ENCODE measurements around the gene MEDAG.

Gene MEDAG

DNA sequence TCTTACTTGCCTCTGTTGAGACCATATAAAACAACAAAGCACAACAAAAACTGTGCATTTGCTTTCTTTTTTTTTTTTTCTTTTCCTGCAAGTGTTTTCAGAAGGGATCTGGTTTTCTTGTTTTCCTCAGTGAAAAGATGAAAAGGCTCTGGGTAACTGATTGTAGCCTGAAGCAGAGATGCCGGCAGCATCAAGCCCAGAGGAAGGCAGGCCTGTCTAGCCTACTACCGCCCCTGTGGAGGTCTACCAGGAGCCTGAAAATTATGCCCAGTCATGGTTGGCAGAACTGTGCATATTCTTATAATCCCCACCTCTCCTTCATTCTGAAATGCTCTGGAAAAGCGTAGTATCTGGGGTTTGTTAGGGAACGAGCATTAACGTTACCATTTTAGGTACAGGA is 32.6 kb upstream of the MEDAG start:
- DNase-seq, result no peak

DNA sequence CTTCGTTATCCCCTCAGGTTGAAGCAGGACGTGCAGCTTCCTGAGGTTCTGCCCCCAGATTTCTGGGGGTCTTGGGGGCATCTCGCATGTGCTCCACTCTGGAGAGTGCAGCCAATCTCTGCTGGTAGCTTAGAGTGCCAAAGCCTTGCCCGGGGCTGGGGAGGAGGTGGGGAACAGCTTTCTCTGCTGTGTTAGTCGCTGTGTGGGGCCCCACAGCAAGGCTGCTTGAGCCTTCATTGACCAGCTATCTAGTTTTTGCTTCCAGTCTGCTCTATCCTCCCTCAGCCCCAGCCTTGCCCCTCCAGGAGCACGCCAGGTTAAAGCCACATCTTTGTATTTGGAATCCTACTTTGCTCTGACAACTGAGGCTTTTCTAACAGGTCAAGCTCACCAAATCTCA is 32.0 kb upstream of the MEDAG start:
- no peak for DNase-seq

GRCh38 chr13:30874561-30874960 is 31.5 kb upstream of the MEDAG start:
- DNase-seq, result no peak

- DNase-seq, result peak; percentile 77
These were observed 28.7 kb upstream of the MEDAG start for GRCh38 chr13:30877335-30877734.

GRCh38 chr13:30880151-30880855 is 25.8 kb upstream of the MEDAG start:
- DNase-seq, result peak; percentile 50

DNA sequence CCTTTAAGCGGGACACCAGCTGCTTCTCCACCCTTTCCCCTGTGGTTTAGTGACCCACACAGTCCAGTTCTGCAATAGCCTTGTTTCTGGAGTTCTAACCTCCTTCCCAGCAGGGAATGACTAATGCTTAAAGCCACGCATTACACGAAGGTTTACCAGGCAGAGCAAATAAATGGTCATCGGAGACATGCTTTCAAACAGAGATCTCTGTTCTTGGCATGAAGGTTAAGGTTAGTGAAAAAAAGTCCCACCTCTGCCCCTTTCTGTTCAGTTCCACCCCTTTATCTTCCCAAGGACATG is 25.3 kb upstream of the MEDAG start:
- peak; percentile 75 for DNase-seq

DNA sequence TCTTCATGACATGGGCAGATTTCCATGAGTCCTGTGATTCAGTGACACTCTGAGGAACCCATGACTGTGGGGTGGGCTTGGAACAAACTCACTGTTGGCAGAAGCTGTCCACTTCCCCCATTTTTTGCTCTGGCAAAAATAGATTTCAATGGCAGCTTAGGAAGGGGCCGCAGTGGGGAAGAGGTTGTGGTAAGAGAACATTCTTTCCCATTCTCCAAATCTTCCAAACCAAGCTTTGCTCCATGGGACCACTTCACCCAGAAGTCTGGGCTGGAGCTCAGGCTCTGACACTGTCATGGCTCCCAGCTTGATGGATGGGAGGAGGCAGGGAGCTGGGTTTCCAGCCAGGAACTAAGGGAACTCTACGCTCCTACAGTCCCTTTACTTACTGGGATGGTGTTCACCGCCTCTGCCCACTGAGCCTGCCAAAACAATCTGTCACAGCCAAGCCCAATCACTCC is 24.9 kb upstream of the MEDAG start:
- DNase-seq, result no peak

DNA sequence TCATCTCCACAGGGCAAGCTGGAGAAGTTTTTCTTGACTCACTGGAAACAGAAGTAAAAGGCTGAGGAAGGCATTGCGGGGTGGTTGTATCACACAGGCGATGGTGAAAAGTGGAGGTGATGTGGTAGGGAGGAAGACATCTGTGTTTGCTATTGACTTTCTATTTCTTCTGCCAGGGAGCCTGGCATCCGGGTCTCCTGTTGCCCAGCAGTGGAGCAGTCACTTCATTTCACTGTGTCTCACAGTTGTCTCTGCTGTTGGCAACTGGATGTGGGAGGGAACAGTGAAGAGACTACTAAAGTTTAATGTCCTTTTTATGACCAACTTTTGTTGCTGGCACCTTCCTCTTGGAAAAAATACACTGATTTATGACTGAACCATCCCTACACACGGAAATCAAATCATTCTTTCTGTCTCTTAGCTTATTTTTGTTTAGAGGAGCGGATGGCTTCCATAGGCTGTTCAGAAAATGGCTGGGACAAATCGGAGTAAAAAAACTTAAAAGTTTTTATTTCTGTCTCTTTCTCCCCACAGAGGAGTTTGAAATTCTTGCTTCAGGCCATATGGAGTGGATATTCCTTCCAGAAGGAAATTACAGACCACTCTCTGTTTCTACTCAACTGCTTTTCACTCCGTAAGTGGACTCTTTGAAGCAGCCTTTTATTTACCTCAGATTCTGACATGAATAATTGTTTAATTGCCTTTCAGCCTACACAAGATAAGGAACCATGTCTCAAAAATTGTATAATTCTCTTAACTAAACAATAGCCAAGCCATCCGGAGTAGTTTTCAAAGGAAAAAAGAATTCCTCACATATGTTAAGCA is 23.8 kb upstream of the MEDAG start:
- DNase-seq, result no peak

DNA sequence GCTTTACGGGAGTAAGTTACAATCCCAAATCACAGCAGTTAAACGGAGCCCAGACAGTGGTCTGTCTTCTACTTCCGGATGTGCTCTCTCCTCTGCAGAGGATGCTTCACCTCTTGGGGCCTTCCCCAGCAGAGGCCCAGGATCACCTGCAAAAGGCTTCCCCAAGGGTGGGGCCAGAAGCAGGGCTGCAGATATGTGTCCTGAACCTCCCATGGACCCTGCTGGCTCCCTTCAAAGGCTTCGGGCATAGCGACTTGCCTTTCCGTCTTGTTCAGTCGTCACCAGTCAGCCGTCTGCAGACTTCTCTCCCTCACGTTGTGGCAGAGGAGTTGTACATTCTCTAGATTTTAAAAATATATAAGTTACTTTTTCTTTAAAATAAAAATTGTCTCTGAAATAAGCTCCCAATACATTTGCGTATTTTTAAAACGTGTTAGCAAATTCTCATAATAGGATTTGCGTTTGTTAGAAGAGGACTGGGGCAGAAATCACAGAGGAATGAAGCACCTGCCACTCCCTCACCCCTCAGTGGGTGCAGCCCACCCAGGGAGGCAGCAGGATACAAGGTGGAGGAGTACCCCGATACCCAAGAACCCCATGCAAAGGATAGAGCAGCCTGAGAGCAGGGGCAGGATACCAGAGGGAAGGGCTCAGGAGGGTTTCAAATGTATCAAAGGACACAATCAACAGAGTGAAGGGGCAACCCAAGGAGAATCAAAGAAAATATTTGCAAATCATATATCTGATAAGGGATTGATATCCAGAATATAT is 22.9 kb upstream of the MEDAG start:
- no peak for DNase-seq

- DNase-seq, result no peak
These were observed 21.5 kb upstream of the MEDAG start for GRCh38 chr13:30884543-30884942.

- DNase-seq, result no peak
These were observed 16.8 kb upstream of the MEDAG start for GRCh38 chr13:30889196-30889690.

GRCh38 chr13:30892966-30893365 is 13.1 kb upstream of the MEDAG start:
- peak; percentile 54 for DNase-seq

- DNase-seq, result peak; percentile 93
These were observed 10.3 kb upstream of the MEDAG start for GRCh38 chr13:30895773-30896172.

DNA sequence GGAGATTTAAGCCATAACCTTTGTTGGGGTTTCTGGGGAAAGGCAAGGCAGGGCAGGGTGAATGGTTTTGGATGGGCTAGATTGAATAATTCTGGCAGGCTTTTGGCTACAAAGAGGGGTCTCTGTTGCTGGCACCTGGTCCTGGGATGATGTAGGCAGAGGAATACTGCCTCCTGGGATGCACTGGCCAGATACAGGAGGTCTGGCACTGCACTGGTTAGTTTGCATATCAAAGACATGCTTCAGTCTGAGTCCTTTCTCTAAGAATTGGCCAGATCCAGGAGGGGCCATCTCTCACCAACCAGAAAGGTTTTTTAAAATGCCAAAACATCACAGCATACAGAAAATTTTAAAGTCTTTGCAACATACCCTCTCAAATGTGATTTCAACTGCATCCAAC is 8.0 kb upstream of the MEDAG start:
- no peak for DNase-seq

GRCh38 chr13:30898678-30899241 is 7.3 kb upstream of the MEDAG start:
- peak; percentile 91 for DNase-seq

GRCh38 chr13:30900436-30900835 is 5.6 kb upstream of the MEDAG start:
- no peak for DNase-seq

DNA sequence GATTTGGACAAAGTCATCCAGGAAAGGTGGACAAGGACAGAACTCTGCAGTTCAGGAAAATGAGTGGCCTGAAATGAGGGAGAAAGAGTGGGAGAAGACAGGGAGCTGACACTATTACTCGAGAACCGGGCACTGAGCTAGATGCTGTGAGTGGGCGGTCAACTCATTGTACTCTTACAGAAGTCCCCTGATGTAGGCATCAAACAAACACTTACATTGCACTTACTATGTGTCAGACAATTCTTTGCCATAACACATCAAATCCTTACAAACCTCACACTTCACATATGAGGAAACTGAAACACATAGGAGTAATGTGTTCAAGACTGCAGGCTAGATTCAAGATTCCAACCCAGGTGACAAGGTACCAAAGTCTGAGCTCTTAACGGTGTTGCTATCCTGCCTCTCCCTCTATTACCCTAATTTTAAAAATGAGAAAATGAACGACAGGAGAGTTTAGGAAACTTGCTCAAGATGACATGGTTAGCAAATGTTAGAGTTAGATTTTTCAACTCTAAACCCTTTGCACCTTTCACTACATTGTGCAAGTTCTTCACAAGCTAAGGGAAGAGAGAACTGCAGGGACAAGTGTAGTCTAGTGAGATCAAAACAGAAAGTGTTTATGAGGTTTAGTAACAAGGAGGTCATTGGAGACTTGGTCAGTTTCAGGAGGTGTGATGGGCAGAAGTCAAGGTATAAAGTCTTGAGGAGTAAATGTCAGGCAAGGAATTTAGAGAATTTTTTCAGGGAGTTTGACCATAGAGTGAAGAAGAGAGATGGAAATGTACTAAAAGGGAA is 4.9 kb upstream of the MEDAG start:
- DNase-seq, result no peak

DNA sequence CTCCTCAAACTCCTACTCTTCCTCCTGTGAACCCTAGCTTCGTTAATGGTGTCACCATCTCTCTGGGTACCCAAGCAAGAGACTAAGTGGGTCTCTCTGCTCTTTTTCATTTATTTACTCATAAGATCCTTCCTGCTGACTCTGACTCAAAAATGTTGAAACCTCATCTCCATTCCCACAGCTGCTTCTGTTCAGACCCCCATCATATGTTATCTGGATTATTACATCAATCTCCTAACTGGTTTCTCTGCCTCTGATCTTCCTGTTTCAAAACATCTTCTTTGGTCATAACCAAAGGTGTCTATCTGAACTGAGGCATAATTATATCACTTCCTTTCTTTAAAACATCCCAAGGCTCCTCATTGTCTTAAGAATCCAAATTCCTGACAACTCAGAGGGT is 2.0 kb upstream of the MEDAG start:
- no peak for DNase-seq

- DNase-seq, result no peak
These were observed 460 bp downstream of the MEDAG start for GRCh38 chr13:30906411-30907051.

- no peak for DNase-seq
These were observed 1.2 kb downstream of the MEDAG start for GRCh38 chr13:30907121-30907861.

DNA sequence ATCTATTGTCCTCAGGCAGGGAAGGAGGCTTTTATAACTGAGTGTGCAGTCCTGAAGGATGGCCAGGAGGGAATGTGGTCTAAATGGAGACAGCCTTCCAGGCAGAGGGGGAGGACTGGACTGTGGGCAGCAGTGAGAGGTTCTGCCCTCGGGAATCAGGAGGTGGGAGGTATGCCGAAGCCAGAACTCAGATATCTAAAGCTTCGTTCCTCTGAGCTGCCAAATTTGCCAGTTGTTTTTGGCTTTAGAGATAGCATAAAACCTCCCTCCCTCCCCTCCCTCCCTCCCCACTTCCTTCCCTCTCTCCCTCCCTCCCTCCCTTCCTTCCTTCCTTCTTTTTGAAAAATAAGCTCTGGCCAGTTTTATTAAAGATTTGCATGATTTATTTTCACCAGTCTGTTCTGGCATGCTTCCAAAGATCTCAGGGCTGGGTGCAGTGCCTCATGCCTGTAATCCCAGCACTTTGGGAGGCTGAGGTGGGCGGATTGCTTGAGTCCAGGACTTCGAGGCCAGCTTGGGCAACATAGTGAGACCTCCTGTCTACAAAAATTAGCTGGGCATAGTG is 2.4 kb downstream of the MEDAG start:
- DNase-seq, result peak; percentile 48

Measured in fibroblast of skin of right quadriceps (primary cell).